ENCODE measurements around the gene PHTF1.
"Not testable (repeated sequence)": the region's sequence is repeated elsewhere in the genome, so short reads cannot be mapped to it uniquely, and the experiment has no call there.

PHTF1 gene

GRCh38 chr1:113734357-113735055, 24.8 kb downstream of the PHTF1 start:
- TF ChIP-seq CTCF (IDR thresholded peaks at IDR 0.05; ENCODE audit: control insufficient read depth, insufficient read depth, low read depth, low read length, missing control alignments) = no peak
- no peak overlapping the region for H3K4me3 ChIP-seq (ENCODE audit: control insufficient read depth, low read depth, low read length)
- DNase-seq (ENCODE audit: low read depth) = no peak

GRCh38 chr1:113732802-113733201, 26.5 kb downstream of the PHTF1 start:
- DNase-seq (ENCODE audit: low read depth) = no peak
- TF ChIP-seq CTCF (IDR thresholded peaks at IDR 0.05; ENCODE audit: control insufficient read depth, insufficient read depth, low read depth, low read length, missing control alignments) = no peak
- no peak overlapping the region for H3K4me3 ChIP-seq (ENCODE audit: control insufficient read depth, low read depth, low read length)

- DNase-seq (ENCODE audit: low read depth) = no peak
- TF ChIP-seq CTCF (IDR thresholded peaks at IDR 0.05; ENCODE audit: control insufficient read depth, insufficient read depth, low read depth, low read length, missing control alignments) = no peak
- H3K4me3 ChIP-seq (ENCODE audit: control insufficient read depth, low read depth, low read length) = no peak overlapping the region
Observed at GRCh38 chr1:113721010-113721409, 38.3 kb downstream of the PHTF1 start.

- not testable (repeated sequence) for H3K4me3 ChIP-seq (ENCODE audit: control insufficient read depth, low read depth, low read length); DNase-seq (ENCODE audit: low read depth)
Observed at GRCh38 chr1:113718621-113719020, 40.7 kb downstream of the PHTF1 start.

- not testable (repeated sequence) for DNase-seq (ENCODE audit: low read depth); H3K4me3 ChIP-seq (ENCODE audit: control insufficient read depth, low read depth, low read length)
Observed at GRCh38 chr1:113717506-113717905, 41.8 kb downstream of the PHTF1 start.

- TF ChIP-seq CTCF (IDR thresholded peaks at IDR 0.05; ENCODE audit: control insufficient read depth, insufficient read depth, low read depth, low read length, missing control alignments) = no peak
- no peak for DNase-seq (ENCODE audit: low read depth)
Observed at GRCh38 chr1:113714606-113715269, 44.5 kb downstream of the PHTF1 start.

GRCh38 chr1:113701429-113701828, 57.9 kb downstream of the PHTF1 start:
- no peak overlapping the region for H3K4me3 ChIP-seq (ENCODE audit: control insufficient read depth, low read depth, low read length)
- no peak for DNase-seq (ENCODE audit: low read depth)
- TF ChIP-seq CTCF (IDR thresholded peaks at IDR 0.05; ENCODE audit: control insufficient read depth, insufficient read depth, low read depth, low read length, missing control alignments) = no peak

More at GRCh38 chr1:113714606-113715269, 44.5 kb downstream of the PHTF1 start:
- H3K4me3 ChIP-seq (ENCODE audit: control insufficient read depth, low read depth, low read length) = no peak overlapping the region
